GM18511 (cell line): Measurements from ENCODE around the gene TM9SF2.
"Not testable (repeated sequence)": the region's sequence is repeated elsewhere in the genome, so short reads cannot be mapped to it uniquely, and the experiment has no call there.

Experiments
- ATAC-seq: cut with Tn5 transposase; IDR thresholded peaks from one replicate; pipeline ENCODE4 v1.9.1; 2021; ENCODE audit warnings: mild to moderate bottlenecking, moderate library complexity; ENCODE audit not compliant: unreplicated experiment

Gene TM9SF2, protein sequence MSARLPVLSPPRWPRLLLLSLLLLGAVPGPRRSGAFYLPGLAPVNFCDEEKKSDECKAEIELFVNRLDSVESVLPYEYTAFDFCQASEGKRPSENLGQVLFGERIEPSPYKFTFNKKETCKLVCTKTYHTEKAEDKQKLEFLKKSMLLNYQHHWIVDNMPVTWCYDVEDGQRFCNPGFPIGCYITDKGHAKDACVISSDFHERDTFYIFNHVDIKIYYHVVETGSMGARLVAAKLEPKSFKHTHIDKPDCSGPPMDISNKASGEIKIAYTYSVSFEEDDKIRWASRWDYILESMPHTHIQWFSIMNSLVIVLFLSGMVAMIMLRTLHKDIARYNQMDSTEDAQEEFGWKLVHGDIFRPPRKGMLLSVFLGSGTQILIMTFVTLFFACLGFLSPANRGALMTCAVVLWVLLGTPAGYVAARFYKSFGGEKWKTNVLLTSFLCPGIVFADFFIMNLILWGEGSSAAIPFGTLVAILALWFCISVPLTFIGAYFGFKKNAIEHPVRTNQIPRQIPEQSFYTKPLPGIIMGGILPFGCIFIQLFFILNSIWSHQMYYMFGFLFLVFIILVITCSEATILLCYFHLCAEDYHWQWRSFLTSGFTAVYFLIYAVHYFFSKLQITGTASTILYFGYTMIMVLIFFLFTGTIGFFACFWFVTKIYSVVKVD

DNA sequence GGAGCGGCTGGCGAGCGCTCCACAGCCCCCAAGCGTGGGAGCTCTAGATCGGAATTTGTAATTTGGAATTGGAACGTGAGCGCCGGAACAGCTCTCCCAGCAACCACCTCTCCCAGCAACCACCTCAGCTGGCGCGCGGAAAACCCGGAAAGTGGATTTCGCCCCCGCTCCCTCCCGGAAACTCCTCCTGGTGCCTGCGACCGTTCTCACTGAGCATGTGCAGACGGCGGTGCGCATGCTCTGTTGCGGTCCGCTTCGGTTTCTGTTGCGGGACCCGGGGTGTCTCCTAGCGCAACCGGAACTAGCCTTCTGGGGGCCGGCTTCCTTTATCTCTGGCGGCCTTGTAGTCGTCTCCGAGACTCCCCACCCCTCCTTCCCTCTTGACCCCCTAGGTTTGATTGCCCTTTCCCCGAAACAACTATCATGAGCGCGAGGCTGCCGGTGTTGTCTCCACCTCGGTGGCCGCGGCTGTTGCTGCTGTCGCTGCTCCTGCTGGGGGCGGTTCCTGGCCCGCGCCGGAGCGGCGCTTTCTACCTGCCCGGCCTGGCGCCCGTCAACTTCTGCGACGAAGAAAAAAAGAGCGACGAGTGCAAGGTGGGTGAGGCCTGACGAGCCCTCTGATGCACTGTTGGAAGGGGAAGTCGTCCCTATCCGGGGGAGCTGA is at the start of gene TM9SF2:
Gene TM9SF2, plus strand, starts transcription at position 289 of the 664 bp plus-strand sequence. Its CDS starts 135 bp downstream, at position 424.
- peak; percentile 61 for ATAC-seq

DNA sequence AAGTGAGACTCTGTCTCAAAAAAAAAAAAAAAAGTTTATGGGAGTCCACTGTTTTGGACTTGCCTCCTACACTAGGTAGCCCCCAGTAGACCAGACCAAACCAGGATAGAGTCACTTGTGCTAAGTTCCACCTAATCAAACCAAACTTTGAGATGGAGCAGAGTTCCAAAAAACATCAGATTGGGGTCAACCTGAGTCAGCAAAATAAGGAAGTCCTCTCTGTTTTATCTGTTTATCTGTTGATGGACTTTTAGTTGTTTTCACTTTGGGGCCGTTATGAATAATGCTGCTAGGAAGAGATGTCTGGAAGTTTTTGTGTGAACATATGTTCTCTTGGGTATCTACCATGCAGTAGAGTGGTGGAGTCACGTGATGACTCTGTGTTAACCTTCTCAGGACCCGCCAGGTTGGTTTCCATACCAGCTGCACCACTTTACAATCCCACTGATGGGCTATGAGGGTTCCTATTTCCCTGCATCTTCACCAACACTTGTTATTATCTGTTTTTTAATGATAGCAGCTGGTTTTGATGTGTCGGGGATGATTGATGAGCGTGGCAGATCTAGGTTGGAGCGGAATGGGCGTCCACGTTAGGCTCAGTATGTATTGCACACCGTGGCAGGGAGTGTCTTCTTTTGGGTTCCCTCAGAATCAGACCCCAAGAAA is 46.6 kb upstream of the TM9SF2 start:
- ATAC-seq = no peak

DNA sequence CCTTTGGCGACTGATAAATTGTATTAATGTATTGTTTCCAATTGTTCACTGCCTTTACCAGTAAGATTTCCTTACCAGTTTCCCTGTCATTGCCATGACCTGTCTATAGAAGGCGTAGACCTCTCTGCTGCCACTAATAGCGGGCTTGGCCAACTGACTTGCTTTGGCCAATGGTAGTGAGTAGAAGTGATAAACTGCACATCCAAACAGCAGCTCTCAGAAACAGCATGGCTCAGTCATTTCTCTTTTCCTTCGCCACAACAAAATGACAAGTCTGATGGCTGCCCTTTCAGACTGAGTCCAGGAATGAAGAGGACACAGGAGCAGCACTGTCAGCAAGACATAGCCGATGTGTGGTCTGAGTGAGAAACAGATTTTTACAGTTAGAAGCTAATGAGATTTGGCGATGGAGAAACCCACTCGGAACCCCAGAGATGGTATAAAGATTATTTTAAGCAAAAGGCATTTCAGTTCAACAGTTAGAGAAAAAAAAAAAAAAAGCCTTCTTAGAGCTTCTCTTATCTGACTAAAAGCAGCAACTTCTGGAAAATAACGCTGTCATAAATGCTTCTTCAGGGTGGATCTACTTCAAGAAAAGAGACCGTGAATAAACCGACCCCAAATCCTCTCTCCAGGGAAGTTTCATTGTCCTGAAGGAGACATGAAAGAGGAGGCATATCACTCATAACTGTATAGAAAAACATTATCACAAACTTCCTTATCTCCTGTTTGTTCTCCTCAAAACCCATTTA is 42.0 kb upstream of the TM9SF2 start:
- no peak for ATAC-seq

DNA sequence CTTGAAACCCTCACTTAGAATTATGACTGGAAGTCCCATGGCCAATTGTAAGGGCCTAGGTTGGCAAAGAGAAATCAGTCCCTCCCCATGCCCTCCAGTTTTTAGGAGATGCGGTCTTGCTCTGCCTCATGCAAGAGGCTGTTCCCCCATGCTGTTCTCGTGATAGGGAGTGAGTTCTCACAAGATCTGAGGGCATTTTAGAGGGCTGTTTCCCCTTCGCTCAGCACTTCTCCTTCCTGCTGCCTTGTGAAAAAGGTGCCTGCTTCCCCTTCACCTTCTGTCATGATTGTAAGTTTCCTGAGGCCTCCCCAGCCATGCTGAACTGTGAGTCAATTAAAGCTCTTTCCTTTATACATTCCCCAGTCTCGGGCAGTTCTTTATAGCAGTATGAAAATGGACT is 40.5 kb upstream of the TM9SF2 start:
- not testable (repeated sequence) for ATAC-seq

DNA sequence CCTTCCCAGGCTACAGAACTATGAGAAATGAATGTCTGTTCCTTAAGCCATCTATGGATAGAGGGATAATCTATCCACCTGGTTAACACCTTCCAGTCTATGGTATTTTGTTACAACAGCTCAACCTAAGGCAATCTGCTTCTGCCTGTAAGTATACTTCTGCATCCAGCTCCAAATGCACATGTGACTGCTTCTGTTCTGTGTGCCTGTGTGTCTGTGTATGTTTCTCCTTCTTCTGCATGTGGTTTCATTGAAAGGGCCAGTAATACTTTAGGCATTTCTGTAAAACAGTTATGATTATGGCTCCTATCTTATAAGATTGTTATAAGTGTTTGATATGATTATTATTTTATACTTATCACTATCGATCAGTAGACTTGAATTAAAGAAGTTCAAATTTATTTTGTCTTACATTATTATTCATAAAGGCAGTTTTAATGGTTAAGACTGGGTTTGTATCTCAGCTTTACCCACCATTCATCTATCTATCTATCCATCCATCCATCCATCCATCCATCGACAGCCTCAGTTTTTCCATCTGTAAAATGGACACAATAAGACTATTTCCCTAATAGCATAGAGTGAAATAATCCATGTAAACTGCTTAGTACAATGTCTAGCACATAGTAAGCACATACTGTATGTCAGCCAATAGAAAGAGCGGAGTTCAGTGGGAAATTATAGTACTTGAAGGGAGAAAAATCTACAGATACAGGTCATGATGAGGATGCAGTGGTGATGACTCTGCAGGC is 37.5 kb upstream of the TM9SF2 start:
- ATAC-seq = no peak

DNA sequence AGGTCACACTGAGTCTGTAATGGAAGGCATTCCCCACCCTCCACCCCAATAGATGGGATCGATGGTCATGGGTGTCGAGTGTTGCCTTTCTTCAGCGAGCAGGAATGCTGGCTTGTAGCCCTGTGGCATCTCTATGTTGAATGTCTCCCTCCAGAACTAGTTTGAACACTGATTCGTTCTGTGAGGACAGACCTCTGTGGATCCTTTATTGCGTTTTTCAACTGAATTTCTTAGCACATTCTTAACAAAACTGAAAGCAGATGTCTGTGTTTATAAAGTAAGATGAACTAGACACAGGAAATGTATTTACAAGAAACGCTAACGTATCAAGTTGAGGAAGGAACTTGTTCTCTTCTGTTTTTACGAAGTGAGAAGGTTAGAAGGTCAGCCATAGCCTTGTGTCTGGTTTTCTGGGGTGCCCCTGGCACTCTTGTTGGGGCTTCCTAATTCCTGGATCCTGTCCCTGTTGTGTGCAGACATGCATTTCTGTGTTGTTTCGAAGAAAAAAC is 36.8 kb upstream of the TM9SF2 start:
- ATAC-seq = no peak

DNA sequence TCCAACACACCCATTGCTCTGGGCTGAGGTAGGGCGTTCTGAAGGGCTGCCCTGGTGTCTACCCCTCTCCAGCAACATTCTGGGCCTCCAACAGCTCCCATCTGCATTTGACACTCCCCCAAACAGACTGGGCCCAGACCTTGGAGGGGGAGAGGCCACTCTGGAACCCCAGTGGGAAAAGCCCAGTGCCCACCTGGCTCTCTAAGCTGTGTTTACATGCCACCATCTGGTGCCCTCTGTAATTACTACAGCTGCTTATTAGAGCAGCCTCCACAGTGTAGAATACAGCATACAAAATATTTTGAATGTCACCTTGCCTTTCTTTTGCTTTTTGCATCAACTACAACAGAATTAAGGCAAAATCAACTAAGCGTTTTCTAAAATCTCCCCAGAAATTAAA is 35.8 kb upstream of the TM9SF2 start:
- no peak for ATAC-seq

DNA sequence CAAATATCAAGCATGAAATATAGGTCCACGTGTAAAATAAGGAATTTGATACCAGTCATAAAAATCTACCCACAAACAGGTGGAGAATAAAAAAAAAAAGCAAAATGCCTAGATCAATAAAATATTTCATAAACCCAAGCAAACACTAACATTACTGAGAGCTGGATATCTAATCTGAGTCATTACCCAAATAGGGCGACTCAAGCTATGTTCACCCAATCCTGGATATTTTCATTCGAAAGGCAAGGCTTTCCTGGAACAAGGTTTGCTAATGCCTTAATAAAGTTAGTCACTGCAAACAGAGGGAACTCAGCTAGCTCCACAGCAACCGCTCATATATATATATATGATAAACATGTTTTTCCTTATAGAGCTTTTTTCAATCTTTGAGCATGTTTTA is 33.5 kb upstream of the TM9SF2 start:
- no peak for ATAC-seq

DNA sequence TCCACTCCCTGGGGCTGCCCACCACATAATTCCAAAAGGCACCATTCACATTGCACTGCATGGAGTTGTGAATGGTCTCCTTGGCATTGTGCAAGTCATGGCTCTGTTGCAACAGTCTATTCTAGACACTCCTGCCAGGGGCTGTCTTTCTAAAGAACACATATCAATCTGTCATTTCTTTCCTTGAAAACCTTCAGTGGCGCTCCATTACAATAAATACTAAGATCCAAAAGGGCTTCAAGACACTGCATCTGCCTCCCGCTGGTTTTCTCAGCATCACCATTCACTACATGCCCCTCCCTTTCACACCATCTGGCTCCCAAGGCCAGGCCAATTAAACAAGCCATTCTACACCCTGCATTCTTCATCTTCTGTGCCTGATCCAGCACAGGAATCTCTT is 32.2 kb upstream of the TM9SF2 start:
- no peak for ATAC-seq

DNA sequence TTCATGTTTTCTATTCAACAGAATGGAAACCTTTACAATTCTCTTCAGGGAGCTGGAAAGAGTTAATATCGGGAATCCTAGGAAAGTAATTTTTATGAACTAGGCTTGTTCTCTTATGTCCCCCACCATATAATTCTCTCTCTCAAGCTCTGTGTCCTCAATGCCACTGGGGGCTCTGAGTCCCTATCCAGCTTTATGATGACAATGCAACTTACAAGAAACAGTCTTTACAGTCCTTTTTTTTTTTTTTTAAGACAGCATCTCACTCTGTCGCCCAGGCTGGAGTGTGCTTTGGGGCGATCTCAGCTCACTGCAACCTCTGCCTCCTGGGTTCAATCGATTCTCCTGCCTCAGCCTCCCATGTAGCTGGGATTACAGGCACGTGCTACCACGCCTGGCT is 31.2 kb upstream of the TM9SF2 start:
- no peak for ATAC-seq

DNA sequence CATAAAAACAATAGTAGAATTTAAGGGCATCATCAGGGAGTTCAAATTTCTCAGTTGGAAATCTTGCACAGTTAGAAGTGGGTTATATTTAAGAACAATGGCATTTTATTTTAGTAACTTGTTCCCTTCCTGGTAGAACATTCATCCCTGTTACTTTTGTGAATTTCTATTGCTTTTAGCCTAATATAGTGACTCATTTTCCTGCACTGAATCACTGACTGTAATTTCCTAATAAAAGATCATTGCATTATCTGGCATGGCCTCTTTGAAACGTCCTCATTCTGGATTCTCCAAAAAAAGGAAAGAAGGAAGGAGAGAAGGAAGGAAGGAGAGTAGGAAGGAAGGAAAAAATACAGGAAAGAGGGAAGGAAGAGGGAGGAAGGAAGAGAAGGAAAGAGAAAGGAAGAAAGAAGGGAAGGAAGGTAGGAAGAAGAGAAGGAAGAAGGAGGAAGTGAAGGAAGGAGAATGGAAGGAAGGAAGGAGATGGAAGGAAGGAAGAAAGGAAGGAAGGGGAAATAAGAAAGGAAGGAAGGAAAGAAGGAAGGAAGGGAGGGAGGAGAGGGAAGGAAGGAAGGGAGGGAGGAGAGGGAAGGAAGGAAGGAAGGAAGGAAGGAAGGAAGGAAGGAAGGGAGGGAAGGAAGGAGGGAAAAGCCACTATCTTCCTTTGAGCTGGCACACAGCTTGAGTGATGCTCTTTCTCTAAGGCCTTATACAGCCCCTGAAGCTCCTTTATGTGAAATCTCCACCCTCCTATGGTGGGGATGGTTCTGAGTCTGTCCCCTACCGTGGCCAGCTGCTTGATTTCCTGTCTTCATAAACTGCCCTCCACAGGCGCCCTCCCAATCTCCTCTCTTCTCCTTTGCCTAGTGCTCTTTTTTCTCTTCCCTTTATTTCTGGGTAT is 29.8 kb upstream of the TM9SF2 start:
- ATAC-seq = no peak

DNA sequence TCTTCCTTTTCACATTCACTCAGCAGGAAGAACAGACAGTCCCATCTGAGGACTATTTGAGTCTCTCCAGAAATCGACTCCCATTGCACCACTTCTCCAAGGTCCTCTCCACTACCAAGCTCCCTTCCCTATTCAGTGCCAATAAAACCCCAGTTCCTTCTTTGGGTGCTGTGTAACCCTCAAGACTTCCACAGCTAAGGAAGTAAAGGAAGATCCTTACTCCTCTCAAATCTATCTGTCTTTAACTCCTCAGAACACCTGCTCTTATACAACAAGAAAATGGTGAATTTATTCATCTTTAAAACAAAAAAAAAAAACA is 29.2 kb upstream of the TM9SF2 start:
- ATAC-seq = no peak

DNA sequence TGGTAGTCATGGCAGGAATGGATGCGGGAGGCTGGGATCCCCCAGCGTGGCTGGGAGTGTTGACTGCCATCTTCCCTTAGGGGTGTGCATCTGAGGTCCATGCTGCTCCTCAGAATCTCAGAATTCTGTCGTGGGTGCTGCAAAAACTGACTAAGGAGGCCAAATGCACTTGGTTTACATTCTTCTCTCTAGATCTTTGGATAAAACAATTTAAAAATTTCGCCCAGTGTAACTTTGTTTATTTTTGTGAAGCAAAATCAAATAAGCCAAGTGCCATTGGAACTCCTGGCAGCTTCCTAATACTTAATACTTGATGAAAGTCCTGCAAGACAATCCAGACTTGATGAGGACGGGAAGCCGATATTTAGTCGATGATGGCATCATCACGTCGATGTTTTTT is 27.8 kb upstream of the TM9SF2 start:
- ATAC-seq = no peak

DNA sequence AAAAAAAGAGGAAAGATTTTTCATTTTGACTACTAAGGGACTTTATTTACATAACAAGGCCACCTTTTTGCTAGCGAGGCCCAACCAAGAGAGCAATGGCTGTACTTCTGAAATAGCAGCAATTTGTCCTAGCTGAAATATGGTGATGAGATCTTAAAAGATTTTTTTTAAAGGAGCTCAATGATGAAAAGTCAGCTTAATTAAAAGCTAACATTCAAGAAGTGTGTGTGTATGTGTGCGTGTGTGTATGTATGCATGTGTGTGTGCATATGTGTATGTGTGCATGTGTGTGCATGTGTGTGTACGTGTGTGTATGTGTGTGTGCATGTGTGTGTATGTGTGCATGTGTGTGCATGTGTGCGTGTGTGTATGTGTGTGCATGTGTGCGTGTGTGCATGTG is 24.6 kb upstream of the TM9SF2 start:
- ATAC-seq = no peak

DNA sequence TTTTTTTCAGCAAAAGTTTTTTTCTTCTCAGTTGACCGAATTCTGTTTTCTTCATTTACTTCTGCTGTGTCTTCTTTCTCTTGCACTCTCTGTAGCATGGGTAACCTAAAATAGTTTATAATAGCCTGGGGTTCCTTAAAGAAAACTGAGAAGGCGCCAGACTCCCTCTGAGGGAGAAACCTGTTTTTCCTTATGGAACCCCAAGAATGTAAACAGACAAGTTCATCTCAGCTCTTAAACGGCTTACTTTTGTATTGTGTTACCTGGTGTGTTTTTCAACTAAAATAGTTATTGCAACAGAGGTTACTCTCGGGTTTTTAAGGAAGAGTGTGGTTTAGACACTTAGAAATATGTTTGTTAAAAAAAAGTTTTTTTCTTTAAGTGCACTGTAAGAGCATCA is 23.8 kb upstream of the TM9SF2 start:
- ATAC-seq = no peak

DNA sequence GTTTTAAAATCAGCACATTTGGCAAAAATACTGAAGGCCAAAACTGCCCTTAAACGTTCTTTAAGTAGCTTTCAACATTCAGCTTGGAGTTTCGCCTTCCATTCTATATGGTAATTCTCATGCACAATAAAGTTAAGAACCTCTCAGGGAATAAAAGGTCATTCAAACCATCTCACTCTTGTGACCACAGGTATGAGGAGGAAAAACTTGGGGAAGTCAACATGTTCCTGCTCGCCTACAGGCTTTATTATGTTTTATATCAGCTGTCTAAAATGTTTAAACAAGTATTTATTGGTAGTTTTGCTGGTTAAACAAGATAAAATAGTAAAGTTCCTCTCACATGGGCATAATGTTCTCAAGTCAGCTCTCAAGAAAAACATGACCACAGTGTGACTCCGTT is 19.9 kb upstream of the TM9SF2 start:
- no peak for ATAC-seq

DNA sequence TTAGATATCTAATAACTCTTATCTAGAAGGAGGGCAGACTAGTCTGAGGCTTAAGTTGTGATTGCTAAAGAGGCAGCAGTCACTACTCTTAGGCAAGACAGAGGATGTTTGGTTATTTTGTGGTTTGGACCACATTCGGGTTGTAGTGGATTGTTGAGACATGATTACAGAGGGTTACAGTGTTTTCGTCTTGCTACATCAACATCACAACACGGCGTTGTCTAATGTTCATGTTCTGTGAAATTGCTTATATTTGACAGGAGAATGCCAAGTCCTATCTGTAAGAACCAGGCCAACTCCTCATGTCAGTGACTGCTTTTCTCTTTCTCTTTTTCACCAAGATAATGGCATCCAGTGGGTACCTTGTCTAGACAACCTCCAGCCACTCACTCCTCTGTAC is 16.8 kb upstream of the TM9SF2 start:
- no peak for ATAC-seq

DNA sequence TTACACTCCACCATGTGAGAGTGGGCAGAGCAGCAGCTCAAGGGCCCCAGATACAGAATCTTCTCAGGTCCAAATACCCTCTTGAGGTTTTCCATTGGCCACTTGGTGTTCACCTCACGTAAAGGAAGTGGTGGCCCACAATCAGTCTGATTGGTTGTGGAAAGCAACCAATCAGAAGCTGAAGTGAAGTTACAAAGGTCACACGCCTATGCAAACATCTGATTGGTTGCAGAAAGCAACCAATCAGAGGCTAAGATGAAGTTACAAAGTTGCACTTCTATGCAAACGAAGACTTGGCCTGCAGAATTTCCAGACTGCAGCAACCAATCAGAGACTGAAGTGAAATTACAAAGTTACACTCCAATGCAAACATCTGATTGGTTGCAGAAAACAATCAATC is 14.3 kb upstream of the TM9SF2 start:
- ATAC-seq = no peak

DNA sequence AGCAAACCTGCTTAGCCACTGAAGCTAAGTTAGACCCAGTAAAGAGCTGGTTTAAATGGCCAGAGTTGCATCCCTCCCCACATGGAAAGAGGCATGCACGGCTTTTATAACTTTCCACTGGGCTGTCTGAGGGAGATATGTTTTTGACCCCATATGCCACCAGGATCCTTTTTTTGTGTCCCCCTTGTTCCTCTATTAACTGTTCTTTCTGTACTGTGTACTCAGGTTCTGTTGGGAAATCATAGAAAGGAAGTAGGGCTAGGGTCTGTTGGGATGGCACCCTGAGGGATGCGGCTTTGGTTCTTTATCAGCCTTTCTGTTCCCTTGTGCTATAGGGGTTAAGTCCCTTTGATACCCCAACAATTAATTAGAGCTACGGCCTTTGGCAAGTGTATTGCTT is 12.2 kb upstream of the TM9SF2 start:
- no peak for ATAC-seq
